ENCODE measurements around the gene PRKAG2.

Gene PRKAG2

GRCh38 chr7:151740081-151740851, 136.6 kb downstream of the PRKAG2 start:
- no peak for TF ChIP-seq CTCF (IDR thresholded peaks at IDR 0.05)
- no peak overlapping the region for H3K4me3 ChIP-seq (ENCODE audit: low read depth, low read length)
- no peaks in the 10 kb centered on the region for H3K9me3 ChIP-seq (ENCODE audit: control insufficient read depth, low read length)
- no peaks in the 10 kb centered on the region for H3K36me3 ChIP-seq (ENCODE audit: control insufficient read depth, insufficient read depth, low read length)
- H2AFZ ChIP-seq: no peak overlapping the region
- H3K4me2 ChIP-seq (ENCODE audit: low read length): no peak overlapping the region
- H3K27ac ChIP-seq: no peak overlapping the region
- no peaks in the 10 kb centered on the region for H3K27me3 ChIP-seq (ENCODE audit: control insufficient read depth, insufficient read depth, low read length)
- H3K9ac ChIP-seq: no peak overlapping the region
- H3K4me1 ChIP-seq: peaks cover 2% of the 10 kb centered on the region
- no peaks in the 10 kb centered on the region for H3K79me2 ChIP-seq

- no peak for TF ChIP-seq CTCF (IDR thresholded peaks at IDR 0.05)
- no peak overlapping the region for H2AFZ ChIP-seq
- H3K4me1 ChIP-seq: peaks cover 2% of the 10 kb centered on the region
- no peaks in the 10 kb centered on the region for H3K27me3 ChIP-seq (ENCODE audit: control insufficient read depth, insufficient read depth, low read length)
- no peak overlapping the region for H3K27ac ChIP-seq
- no peaks in the 10 kb centered on the region for H3K9me3 ChIP-seq (ENCODE audit: control insufficient read depth, low read length)
- H3K9ac ChIP-seq: no peak overlapping the region
- no peak overlapping the region for H3K4me2 ChIP-seq (ENCODE audit: low read length)
- no peaks in the 10 kb centered on the region for H3K36me3 ChIP-seq (ENCODE audit: control insufficient read depth, insufficient read depth, low read length)
- no peak overlapping the region for H3K4me3 ChIP-seq (ENCODE audit: low read depth, low read length)
- no peaks in the 10 kb centered on the region for H3K79me2 ChIP-seq
These were observed 138.0 kb downstream of the PRKAG2 start for GRCh38 chr7:151738925-151739324.

- H2AFZ ChIP-seq: peak overlapping the region; percentile 65
- H3K79me2 ChIP-seq: no peaks in the 10 kb centered on the region
- peaks cover 2% of the 10 kb centered on the region for H3K4me1 ChIP-seq
- no peak overlapping the region for H3K4me3 ChIP-seq (ENCODE audit: low read depth, low read length)
- no peaks in the 10 kb centered on the region for H3K27me3 ChIP-seq (ENCODE audit: control insufficient read depth, insufficient read depth, low read length)
- no peaks in the 10 kb centered on the region for H3K36me3 ChIP-seq (ENCODE audit: control insufficient read depth, insufficient read depth, low read length)
- no peak overlapping the region for H3K9ac ChIP-seq
- no peaks in the 10 kb centered on the region for H3K9me3 ChIP-seq (ENCODE audit: control insufficient read depth, low read length)
- peak; percentile 28 for TF ChIP-seq CTCF (IDR thresholded peaks at IDR 0.05)
- peak overlapping the region; percentile 56 for H3K4me2 ChIP-seq (ENCODE audit: low read length)
- H3K27ac ChIP-seq: peak overlapping the region; percentile 73
These were observed 140.5 kb downstream of the PRKAG2 start for GRCh38 chr7:151736403-151736909.

GRCh38 chr7:151735851-151736402, 141.0 kb downstream of the PRKAG2 start:
- Histone ChIP-seq H3K79me2 (no peaks in the 10 kb centered on the region), H2AFZ (peak overlapping the region; percentile 65), H3K4me2 (ENCODE audit: low read length) (peak overlapping the region; percentile 56), H3K27me3 (ENCODE audit: control insufficient read depth, insufficient read depth, low read length) (no peaks in the 10 kb centered on the region), H3K9ac (no peak overlapping the region), H3K4me1 (peaks cover 2% of the 10 kb centered on the region), H3K4me3 (ENCODE audit: low read depth, low read length) (no peak overlapping the region), H3K27ac (peak overlapping the region; percentile 73), H3K36me3 (ENCODE audit: control insufficient read depth, insufficient read depth, low read length) (no peaks in the 10 kb centered on the region), H3K9me3 (ENCODE audit: control insufficient read depth, low read length) (no peaks in the 10 kb centered on the region)
- TF ChIP-seq CTCF (IDR thresholded peaks at IDR 0.05): no peak
